Measurements from ENCODE around the gene DPT.

- TF ChIP-seq CTCF (IDR thresholded peaks at IDR 0.05; ENCODE audit: poor library complexity, severe bottlenecking) (no peak), REST (IDR thresholded peaks at IDR 0.05; ENCODE audit: borderline replicate concordance) (no peak), TAF1 (IDR thresholded peaks at IDR 0.05; ENCODE audit: low read depth) (no peak), SMC3 (conservative IDR thresholded peaks at IDR 0.05; ENCODE audit: poor library complexity) (no peak), POLR2AphosphoS5 (IDR thresholded peaks at IDR 0.05) (no peak), EZH2 (IDR thresholded peaks at IDR 0.05; ENCODE audit: borderline replicate concordance, insufficient read depth, low read length, poor library complexity, severe bottlenecking) (no peak), EP300 (conservative IDR thresholded peaks at IDR 0.05; ENCODE audit: poor library complexity, severe bottlenecking) (no peak)
These were observed 32.8 kb downstream of the DPT start for GRCh38 chr1:168696125-168696760.

Measured in neural cell (in vitro differentiated cells).